Panc1 (cell line): Measurements from ENCODE around the gene UNC50. TPM values are rescaled to one million over a fixed set of nuclear protein-coding genes. Genes with fewer than 3 reads are reported as not detected.

Experiments used
- ATAC-seq: fragments of 200-7000 bp; cut with Tn5 transposase; 2 replicates; pipeline ENCODE4 v1.9.1; 2020; ENCODE audit warnings: mild to moderate bottlenecking, moderate library complexity
- BruUV-seq: library from RNA; stranded (reverse); fragments of 400-500 nt; replicated peaks from 2 replicates; lab custom pipeline; 2021; lab: Mats Ljungman, UMichigan
- CTCF ChIA-PET: fragments of 300-600 bp; sonication (Branson Sonifier 250); formaldehyde crosslinking; loops from one replicate; lab custom pipeline; 2022; ENCODE audit warnings: antibody characterized with exemption; lab: Charles Lee
- POLR2A ChIA-PET: fragments of 300-600 bp; sonication (Branson Sonifier 250); formaldehyde crosslinking; loops from one replicate; lab custom pipeline; 2022; ENCODE audit warnings: antibody characterized with exemption; lab: Charles Lee
- DNase-seq: peaks from one replicate; pipeline ENCODE4 v3.0.0-alpha.2; 2010; ENCODE audit warnings: low read depth, low spot score
- H3K27ac ChIP-seq: 2 replicates; pipeline ENCODE4 v1.5.1; 2011; ENCODE audit warnings: mild to moderate bottlenecking, low read length, inconsistent platforms
- H3K27me3 ChIP-seq: fragments of 200-500 bp; sonication (Bioruptor generic); 2 replicates; pipeline ENCODE4 v1.6.0; 2014; ENCODE audit warnings: low read length, inconsistent platforms; ENCODE audit not compliant: control insufficient read depth, insufficient read depth
- H3K36me3 ChIP-seq: fragments of 200-500 bp; sonication (Bioruptor generic); 2 replicates; pipeline ENCODE4 v1.5.1; 2014; ENCODE audit warnings: inconsistent platforms, mild to moderate bottlenecking, low read length, moderate library complexity; ENCODE audit not compliant: control insufficient read depth, insufficient read depth
- H3K4me1 ChIP-seq: 2 replicates; pipeline ENCODE4 v1.5.1; 2011; ENCODE audit warnings: inconsistent platforms, mild to moderate bottlenecking, low read length, moderate library complexity; ENCODE audit not compliant: control insufficient read depth, insufficient read depth
- H3K4me3 ChIP-seq, 2 experiments: 2 replicates each; pipeline ENCODE4 v1.5.1; 2011 to 2012; ENCODE audit warnings: low read depth in 2 of 2, low read length in 2 of 2, mild to moderate bottlenecking in 2 of 2, inconsistent platforms in 1 of 2, moderate library complexity in 1 of 2
- H3K9me3 ChIP-seq: fragments of 200-500 bp; sonication (Bioruptor generic); 2 replicates; pipeline ENCODE4 v1.5.1; 2014; ENCODE audit warnings: low read depth, mild to moderate bottlenecking, inconsistent platforms, low read length, moderate library complexity; ENCODE audit not compliant: control insufficient read depth, insufficient read depth
- POLR2AphosphoS5 ChIP-seq: IDR thresholded peaks from 2 replicates; pipeline ENCODE4 v1.6.1; 2012; ENCODE audit warnings: mild to moderate bottlenecking, low read depth, low read length, moderate library complexity
- SIN3A ChIP-seq: IDR thresholded peaks from 2 replicates; pipeline ENCODE4 v1.6.1; 2012; ENCODE audit warnings: low read depth, mild to moderate bottlenecking, low read length, moderate library complexity, borderline replicate concordance; ENCODE audit not compliant: insufficient read depth
- TCF7L2 ChIP-seq: IDR thresholded peaks from 2 replicates; pipeline ENCODE4 v1.6.1; 2011; ENCODE audit warnings: mild to moderate bottlenecking, low read depth, low read length, inconsistent platforms
- in situ Hi-C: cut with HindIII; loops from 2 replicates; pipeline ENCODE4 v1.10.0; 2016; ENCODE audit warnings: low sequenced_read_pairs, low pct_unique_long_range_greater_than_20kb
- intact Hi-C: fragments of 100-400 bp; cut with micrococcal nuclease; formaldehyde crosslinking; loops from one replicate; pipeline ENCODE4 v1.10.0; 2022; ENCODE audit not compliant: unreplicated experiment
- total RNA-seq: library from RNA; stranded (reverse); gene quantifications from one replicate; pipeline ENCODE4 v1.2.1, GENCODE V29; 2021; ENCODE audit not compliant: unreplicated experiment
- TF ChIP-seq, protein P1 (sequence below), 2 experiments: IDR thresholded peaks; 2 replicates each; pipeline ENCODE4 v1.6.1; 2011 to 2012; ENCODE audit warnings: low read depth in 2 of 2, control low read depth in 1 of 2, low read length in 1 of 2, mild to moderate bottlenecking in 1 of 2, moderate library complexity in 1 of 2; ENCODE audit not compliant: insufficient read depth in 1 of 2
- TF ChIP-seq, protein P2 (sequence below): fragments of 450-650 bp; IDR thresholded peaks from 2 replicates; pipeline ENCODE4 v1.5.1; 2017; ENCODE audit warnings: mild to moderate bottlenecking

UNC50 gene
- total RNA-seq, 1 experiment from 2014 or later = 43.6 TPM

DNA sequence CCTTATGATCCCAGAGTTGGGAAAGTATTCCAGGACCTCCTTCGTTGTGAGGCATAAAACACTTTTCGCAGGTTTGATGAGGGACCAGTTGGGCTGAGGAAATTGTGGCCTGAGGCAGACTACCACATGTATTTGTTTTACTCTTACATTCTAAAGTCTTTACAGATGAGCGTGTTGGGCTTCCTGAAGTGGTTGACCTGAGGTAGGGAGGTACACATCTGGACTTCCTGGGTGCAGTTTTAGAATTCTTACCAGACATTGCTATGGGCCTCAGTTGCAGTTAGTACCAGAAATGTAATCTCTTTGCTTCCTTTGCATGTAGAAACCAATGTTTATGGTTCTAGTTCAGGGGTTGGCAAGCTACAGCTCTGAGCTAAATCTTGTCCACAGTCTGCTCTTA, 48.8 kb upstream of the UNC50 start:
- ChIA-PET POLR2A (no interaction called here), CTCF (no interaction called here)
- DNase-seq = no peak

DNA sequence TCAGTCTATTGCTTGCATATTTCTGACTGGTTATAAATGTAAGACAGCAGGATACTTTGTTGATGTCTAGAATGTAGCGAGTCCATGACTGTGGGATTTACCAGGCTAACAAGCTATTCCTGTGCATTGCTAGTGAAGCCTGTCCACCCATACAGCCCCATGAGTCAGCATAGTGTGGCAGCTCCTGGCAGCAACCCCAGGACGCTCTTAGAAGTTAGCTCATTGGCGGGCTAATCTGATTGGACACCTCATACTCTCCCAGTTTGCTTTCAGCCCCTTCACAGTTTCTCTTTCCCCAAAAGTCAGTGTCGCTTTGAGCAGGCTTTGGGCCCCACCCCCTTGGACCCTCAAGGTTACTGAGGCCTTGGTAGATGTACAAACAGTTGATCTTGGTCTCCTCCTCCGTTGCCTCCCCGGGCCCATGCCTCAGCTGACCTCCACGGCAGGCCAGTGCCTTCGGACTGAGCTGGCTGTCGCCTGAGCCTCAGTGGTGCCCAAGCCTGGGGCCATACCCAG, 48.1 kb upstream of the UNC50 start:
- ChIA-PET POLR2A (no interaction called here), CTCF (no interaction called here)
- H3K27me3 ChIP-seq = no peaks in the 10 kb centered on the region
- TF ChIP-seq, protein P1, sequence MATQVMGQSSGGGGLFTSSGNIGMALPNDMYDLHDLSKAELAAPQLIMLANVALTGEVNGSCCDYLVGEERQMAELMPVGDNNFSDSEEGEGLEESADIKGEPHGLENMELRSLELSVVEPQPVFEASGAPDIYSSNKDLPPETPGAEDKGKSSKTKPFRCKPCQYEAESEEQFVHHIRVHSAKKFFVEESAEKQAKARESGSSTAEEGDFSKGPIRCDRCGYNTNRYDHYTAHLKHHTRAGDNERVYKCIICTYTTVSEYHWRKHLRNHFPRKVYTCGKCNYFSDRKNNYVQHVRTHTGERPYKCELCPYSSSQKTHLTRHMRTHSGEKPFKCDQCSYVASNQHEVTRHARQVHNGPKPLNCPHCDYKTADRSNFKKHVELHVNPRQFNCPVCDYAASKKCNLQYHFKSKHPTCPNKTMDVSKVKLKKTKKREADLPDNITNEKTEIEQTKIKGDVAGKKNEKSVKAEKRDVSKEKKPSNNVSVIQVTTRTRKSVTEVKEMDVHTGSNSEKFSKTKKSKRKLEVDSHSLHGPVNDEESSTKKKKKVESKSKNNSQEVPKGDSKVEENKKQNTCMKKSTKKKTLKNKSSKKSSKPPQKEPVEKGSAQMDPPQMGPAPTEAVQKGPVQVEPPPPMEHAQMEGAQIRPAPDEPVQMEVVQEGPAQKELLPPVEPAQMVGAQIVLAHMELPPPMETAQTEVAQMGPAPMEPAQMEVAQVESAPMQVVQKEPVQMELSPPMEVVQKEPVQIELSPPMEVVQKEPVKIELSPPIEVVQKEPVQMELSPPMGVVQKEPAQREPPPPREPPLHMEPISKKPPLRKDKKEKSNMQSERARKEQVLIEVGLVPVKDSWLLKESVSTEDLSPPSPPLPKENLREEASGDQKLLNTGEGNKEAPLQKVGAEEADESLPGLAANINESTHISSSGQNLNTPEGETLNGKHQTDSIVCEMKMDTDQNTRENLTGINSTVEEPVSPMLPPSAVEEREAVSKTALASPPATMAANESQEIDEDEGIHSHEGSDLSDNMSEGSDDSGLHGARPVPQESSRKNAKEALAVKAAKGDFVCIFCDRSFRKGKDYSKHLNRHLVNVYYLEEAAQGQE (IDR thresholded peaks at IDR 0.05; ENCODE audit: insufficient read depth in 1 of 2, low read depth in 2 of 2, low read length in 1 of 2) = no peak
- TF ChIP-seq, protein P2, sequence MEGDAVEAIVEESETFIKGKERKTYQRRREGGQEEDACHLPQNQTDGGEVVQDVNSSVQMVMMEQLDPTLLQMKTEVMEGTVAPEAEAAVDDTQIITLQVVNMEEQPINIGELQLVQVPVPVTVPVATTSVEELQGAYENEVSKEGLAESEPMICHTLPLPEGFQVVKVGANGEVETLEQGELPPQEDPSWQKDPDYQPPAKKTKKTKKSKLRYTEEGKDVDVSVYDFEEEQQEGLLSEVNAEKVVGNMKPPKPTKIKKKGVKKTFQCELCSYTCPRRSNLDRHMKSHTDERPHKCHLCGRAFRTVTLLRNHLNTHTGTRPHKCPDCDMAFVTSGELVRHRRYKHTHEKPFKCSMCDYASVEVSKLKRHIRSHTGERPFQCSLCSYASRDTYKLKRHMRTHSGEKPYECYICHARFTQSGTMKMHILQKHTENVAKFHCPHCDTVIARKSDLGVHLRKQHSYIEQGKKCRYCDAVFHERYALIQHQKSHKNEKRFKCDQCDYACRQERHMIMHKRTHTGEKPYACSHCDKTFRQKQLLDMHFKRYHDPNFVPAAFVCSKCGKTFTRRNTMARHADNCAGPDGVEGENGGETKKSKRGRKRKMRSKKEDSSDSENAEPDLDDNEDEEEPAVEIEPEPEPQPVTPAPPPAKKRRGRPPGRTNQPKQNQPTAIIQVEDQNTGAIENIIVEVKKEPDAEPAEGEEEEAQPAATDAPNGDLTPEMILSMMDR = no peak
- no peak for TF ChIP-seq POLR2AphosphoS5
- no peak for TF ChIP-seq TCF7L2
- no peak for TF ChIP-seq SIN3A
- no peaks in the 10 kb centered on the region for H3K36me3 ChIP-seq
- ATAC-seq (no peak), DNase-seq (no peak)
- H3K4me1 ChIP-seq = no peaks in the 10 kb centered on the region
- no TSS peak for BruUV-seq
- in situ Hi-C loops = no loop called here
- no peak overlapping the region for H3K4me3 ChIP-seq
- no peaks in the 10 kb centered on the region for H3K9me3 ChIP-seq
- no peak overlapping the region for H3K27ac ChIP-seq
- intact Hi-C loops = no loop called here

More for the DNA sequence above, 48.8 kb upstream of the UNC50 start:
- intact Hi-C loops (no loop called here), in situ Hi-C loops (no loop called here)
- Histone ChIP-seq H3K36me3 (no peaks in the 10 kb centered on the region), H3K27ac (no peak overlapping the region), H3K27me3 (no peaks in the 10 kb centered on the region), H3K9me3 (no peaks in the 10 kb centered on the region), H3K4me3 (no peak overlapping the region), H3K4me1 (no peaks in the 10 kb centered on the region)
- TF ChIP-seq, protein P2 = no peak
- TF ChIP-seq TCF7L2 = no peak
- TF ChIP-seq, protein P1 (IDR thresholded peaks at IDR 0.05; ENCODE audit: insufficient read depth in 1 of 2, low read depth in 2 of 2, low read length in 1 of 2) = no peak
- TF ChIP-seq SIN3A = no peak
- TF ChIP-seq POLR2AphosphoS5 = no peak
- no TSS peak for BruUV-seq
- no peak for ATAC-seq
